ENCODE results near the gene HSDL1. TPM values are rescaled to one million over a fixed set of nuclear protein-coding genes. Genes with fewer than 3 reads are reported as not detected.

The HSDL1 gene
- polyA plus RNA-seq, 4 donors = 7.1 to 18.7 (median 10.4) TPM

DNA sequence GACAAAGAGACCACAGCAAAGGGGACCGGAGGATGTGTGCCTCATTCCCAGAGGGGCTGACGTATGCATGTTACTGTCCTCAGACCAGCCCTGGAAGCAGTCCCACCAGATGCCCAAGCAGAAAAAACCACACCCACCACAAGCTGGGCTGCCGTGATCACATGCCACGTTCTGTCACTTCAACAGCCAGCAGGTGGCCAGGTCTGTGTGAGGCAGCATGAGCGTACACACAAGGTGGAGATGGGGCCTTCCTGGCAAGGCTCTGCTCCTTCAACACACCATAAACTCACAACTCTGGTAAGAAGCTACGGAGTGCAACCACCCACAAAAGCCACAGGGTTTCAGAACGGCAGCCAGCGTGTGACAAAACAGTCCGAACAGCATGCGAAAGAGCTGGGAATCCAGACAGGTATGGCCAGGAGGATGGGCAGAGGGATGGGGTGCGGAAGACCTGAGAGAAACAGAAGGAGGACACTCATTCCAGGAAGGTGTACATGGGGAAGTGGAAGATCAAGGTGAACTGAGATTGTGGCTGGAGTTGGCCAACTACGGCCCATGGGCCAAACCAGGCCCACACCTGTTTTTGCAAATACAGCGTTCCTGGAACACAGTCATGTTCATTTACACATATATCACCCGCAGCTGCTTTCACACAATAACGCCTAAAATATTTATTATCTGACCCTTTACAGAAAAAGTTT lies 56.1 kb downstream of the HSDL1 start:
- WGBS, 3 donors = 59 to 78% (median 71%) methylated on average over 15 of the region's 15 CpGs
- peak overlapping the region in 1 of 3 donors; percentile 37 for H3K27ac ChIP-seq (ENCODE audit: low read depth in 1 of 3, low read length in 2 of 3)
- peaks cover 24 to 61% (median 33%) of the 10 kb centered on the region in 3 donors for H3K36me3 ChIP-seq (ENCODE audit: control insufficient read depth in 3 of 3, insufficient read depth in 2 of 3, low read depth in 1 of 3, low read length in 3 of 3)
- FAIRE-seq (no peak), DNase-seq (peak; percentile 11 to 14)
- no peak overlapping the region for H3K4me3 ChIP-seq (ENCODE audit: low read depth in 1 of 3, low read length in 3 of 3)
- no peaks in the 10 kb centered on the region for H3K4me1 ChIP-seq (ENCODE audit: control insufficient read depth in 3 of 3, insufficient read depth in 2 of 3, low read depth in 1 of 3, low read length in 2 of 3)
- H3K9me3 ChIP-seq (ENCODE audit: control insufficient read depth in 2 of 2, insufficient read depth in 1 of 2, low read depth in 1 of 2, low read length in 1 of 2) = no peaks in the 10 kb centered on the region
- H3K27me3 ChIP-seq (ENCODE audit: control insufficient read depth in 3 of 3, insufficient read depth in 3 of 3, low read length in 3 of 3) = no peaks in the 10 kb centered on the region

DNA sequence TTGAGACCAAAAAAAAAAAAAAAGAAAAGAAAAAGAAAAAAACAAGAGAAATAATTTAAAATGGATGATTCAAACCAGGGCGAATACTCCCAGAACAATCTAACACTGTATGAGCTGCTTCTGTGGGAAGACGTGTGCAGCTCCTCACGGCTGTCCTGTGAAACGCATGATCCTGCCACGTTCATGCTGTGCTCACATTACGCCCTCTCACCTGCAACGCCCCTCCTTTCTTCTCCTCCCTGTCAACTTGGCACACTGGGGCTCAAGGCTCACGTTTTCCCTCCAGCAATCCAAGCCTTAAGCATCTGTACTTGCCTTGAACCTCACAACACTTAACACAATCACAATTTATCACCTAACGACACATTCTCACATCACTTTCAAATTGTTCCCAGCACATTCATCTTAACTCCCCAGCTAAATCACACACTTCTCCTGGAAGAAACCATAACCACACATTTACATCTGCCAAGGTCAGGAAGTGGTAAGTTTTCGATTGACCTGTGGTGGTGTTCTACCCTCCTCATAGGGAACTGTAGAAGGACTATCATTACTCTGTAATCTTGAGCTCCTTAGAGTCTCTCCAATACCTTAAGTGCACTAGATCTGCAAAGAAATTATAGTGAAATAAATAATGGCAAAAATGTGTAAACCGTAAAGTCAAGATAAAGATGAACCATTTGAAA lies 57.4 kb downstream of the HSDL1 start:
- no peak for DNase-seq
- Histone ChIP-seq H3K9me3 (ENCODE audit: control insufficient read depth in 2 of 2, insufficient read depth in 1 of 2, low read depth in 1 of 2, low read length in 1 of 2) (no peaks in the 10 kb centered on the region), H3K36me3 (ENCODE audit: control insufficient read depth in 3 of 3, insufficient read depth in 2 of 3, low read depth in 1 of 3, low read length in 3 of 3) (peaks cover 16 to 55% (median 23%) of the 10 kb centered on the region in 3 donors), H3K4me3 (ENCODE audit: low read depth in 1 of 3, low read length in 3 of 3) (no peak overlapping the region), H3K4me1 (ENCODE audit: control insufficient read depth in 3 of 3, insufficient read depth in 2 of 3, low read depth in 1 of 3, low read length in 2 of 3) (no peaks in the 10 kb centered on the region), H3K27me3 (ENCODE audit: control insufficient read depth in 3 of 3, insufficient read depth in 3 of 3, low read length in 3 of 3) (no peaks in the 10 kb centered on the region), H3K27ac (ENCODE audit: low read depth in 1 of 3, low read length in 2 of 3) (no peak overlapping the region)
- no peak for FAIRE-seq
- 78 to 88% (median 80%) methylated on average over 11 of the region's 11 CpGs for WGBS, 3 donors

DNA sequence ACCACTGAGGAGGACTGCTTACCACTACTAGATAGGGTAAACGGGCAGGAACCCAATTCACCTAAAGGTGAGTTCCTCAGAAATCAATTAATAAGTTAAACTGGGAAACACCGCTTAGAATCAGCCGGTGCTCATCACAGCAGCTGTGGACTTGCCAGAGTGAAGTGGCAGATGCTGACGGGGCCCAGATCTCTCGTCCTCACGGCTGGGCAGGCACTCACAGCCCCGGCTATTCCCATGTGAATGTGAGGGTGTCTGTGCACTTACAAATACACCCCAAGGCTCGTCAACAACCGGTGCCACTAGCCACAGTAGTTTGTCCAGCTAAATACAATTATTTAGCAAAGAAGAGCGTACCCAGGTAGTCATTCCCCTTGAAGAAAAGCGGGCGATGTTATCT lies 58.0 kb downstream of the HSDL1 start:
- Histone ChIP-seq H3K4me1 (ENCODE audit: control insufficient read depth in 3 of 3, insufficient read depth in 2 of 3, low read depth in 1 of 3, low read length in 2 of 3) (no peaks in the 10 kb centered on the region), H3K27ac (ENCODE audit: low read depth in 1 of 3, low read length in 2 of 3) (no peak overlapping the region), H3K27me3 (ENCODE audit: control insufficient read depth in 3 of 3, insufficient read depth in 3 of 3, low read length in 3 of 3) (no peaks in the 10 kb centered on the region), H3K36me3 (ENCODE audit: control insufficient read depth in 3 of 3, insufficient read depth in 2 of 3, low read depth in 1 of 3, low read length in 3 of 3) (peaks cover 16 to 59% (median 21%) of the 10 kb centered on the region in 3 donors), H3K4me3 (ENCODE audit: low read depth in 1 of 3, low read length in 3 of 3) (no peak overlapping the region), H3K9me3 (ENCODE audit: control insufficient read depth in 2 of 2, insufficient read depth in 1 of 2, low read depth in 1 of 2, low read length in 1 of 2) (no peaks in the 10 kb centered on the region)
- 88 to 89% (median 88%) methylated on average over 12 of the region's 12 CpGs for WGBS, 3 donors
- DNase-seq (no peak), FAIRE-seq (no peak)

DNA sequence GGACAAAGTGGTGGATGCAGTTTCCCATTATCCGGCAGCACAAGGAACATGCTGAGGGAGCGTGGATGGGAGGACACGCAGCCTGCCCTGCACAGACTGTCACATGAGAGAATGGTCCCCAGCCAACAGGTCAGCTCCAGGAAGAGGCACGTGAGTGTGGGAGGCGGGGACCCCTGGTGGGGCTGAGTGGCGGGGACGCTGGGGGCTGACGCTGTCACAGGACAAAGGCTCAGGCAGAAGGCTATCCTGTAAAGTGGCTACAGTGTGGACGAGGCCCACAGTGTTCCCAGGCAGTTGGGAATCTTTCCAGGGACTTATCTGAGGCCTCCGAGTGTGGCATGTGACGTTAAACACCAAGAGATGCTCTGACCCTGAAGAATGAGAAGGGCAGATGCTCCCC lies 58.6 kb downstream of the HSDL1 start:
- Histone ChIP-seq H3K4me1 (ENCODE audit: control insufficient read depth in 3 of 3, insufficient read depth in 2 of 3, low read depth in 1 of 3, low read length in 2 of 3) (no peaks in the 10 kb centered on the region), H3K36me3 (ENCODE audit: control insufficient read depth in 3 of 3, insufficient read depth in 2 of 3, low read depth in 1 of 3, low read length in 3 of 3) (peaks cover 13 to 62% (median 21%) of the 10 kb centered on the region in 3 donors), H3K4me3 (ENCODE audit: low read depth in 1 of 3, low read length in 3 of 3) (no peak overlapping the region), H3K27me3 (ENCODE audit: control insufficient read depth in 3 of 3, insufficient read depth in 3 of 3, low read length in 3 of 3) (no peaks in the 10 kb centered on the region), H3K27ac (ENCODE audit: low read depth in 1 of 3, low read length in 2 of 3) (no peak overlapping the region), H3K9me3 (ENCODE audit: control insufficient read depth in 2 of 2, insufficient read depth in 1 of 2, low read depth in 1 of 2, low read length in 1 of 2) (no peaks in the 10 kb centered on the region)
- FAIRE-seq (no peak), DNase-seq (no peak)
- 83 to 92% (median 88%) methylated on average over 11 of the region's 11 CpGs for WGBS, 3 donors

DNA sequence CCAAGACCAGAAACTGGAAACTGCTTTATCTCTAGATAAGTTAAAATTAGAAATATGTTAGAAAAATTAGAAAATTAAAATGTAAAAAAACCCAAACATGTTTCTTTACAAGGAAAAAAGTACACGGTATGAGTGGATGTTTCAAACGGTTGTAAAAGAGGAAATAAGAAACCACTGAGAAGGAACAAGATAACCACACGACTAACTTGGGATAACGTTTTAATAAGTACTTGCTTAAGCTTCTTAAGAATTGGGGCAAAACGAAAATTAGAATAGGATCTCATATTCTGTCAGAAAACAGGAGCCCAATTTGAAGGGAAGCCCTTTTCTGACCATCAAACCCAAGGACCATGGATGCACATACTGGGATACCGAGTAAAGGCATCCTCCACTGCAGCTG lies 59.2 kb downstream of the HSDL1 start:
- H3K36me3 ChIP-seq (ENCODE audit: control insufficient read depth in 3 of 3, insufficient read depth in 2 of 3, low read depth in 1 of 3, low read length in 3 of 3) = peaks cover 18 to 61% (median 23%) of the 10 kb centered on the region in 3 donors
- no peak for FAIRE-seq
- 51 to 66% (median 63%) methylated on average over 6 of the region's 6 CpGs for WGBS, 3 donors

DNA sequence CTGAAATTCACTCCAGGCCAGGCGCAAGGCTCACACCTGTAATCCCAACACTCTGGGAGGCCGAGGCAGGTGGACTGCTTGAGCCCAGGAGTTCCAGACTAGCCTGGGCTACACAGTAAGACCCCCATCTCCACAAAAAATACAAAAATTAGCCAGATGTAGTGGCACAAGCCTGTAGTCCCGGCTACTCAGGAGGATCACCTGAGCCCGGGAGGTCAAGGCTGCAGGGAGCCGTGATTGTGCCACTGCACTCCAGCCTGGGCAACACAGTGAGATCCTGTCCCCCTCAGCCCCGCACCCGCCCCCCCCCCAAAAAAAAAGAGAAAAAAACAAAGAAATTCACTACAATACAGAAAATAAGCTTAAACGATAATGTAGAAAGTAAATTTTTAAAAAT lies 59.7 kb downstream of the HSDL1 start:
- Histone ChIP-seq H3K27ac (ENCODE audit: low read depth in 1 of 3, low read length in 2 of 3) (no peak overlapping the region), H3K27me3 (ENCODE audit: control insufficient read depth in 3 of 3, insufficient read depth in 3 of 3, low read length in 3 of 3) (no peaks in the 10 kb centered on the region), H3K4me1 (ENCODE audit: control insufficient read depth in 3 of 3, insufficient read depth in 2 of 3, low read depth in 1 of 3, low read length in 2 of 3) (no peaks in the 10 kb centered on the region), H3K4me3 (ENCODE audit: low read depth in 1 of 3, low read length in 3 of 3) (no peak overlapping the region), H3K9me3 (ENCODE audit: control insufficient read depth in 2 of 2, insufficient read depth in 1 of 2, low read depth in 1 of 2, low read length in 1 of 2) (no peaks in the 10 kb centered on the region), H3K36me3 (ENCODE audit: control insufficient read depth in 3 of 3, insufficient read depth in 2 of 3, low read depth in 1 of 3, low read length in 3 of 3) (peaks cover 18 to 64% (median 22%) of the 10 kb centered on the region in 3 donors)
- 81 to 84% (median 82%) methylated on average over 8 of the region's 8 CpGs for WGBS, 3 donors
- FAIRE-seq (no peak), DNase-seq (no peak)

More for the DNA sequence above, 59.2 kb downstream of the HSDL1 start:
- no peak for DNase-seq
- Histone ChIP-seq H3K9me3 (ENCODE audit: control insufficient read depth in 2 of 2, insufficient read depth in 1 of 2, low read depth in 1 of 2, low read length in 1 of 2) (no peaks in the 10 kb centered on the region), H3K4me1 (ENCODE audit: control insufficient read depth in 3 of 3, insufficient read depth in 2 of 3, low read depth in 1 of 3, low read length in 2 of 3) (no peaks in the 10 kb centered on the region), H3K27me3 (ENCODE audit: control insufficient read depth in 3 of 3, insufficient read depth in 3 of 3, low read length in 3 of 3) (no peaks in the 10 kb centered on the region), H3K27ac (ENCODE audit: low read depth in 1 of 3, low read length in 2 of 3) (no peak overlapping the region), H3K4me3 (ENCODE audit: low read depth in 1 of 3, low read length in 3 of 3) (no peak overlapping the region)

DNA sequence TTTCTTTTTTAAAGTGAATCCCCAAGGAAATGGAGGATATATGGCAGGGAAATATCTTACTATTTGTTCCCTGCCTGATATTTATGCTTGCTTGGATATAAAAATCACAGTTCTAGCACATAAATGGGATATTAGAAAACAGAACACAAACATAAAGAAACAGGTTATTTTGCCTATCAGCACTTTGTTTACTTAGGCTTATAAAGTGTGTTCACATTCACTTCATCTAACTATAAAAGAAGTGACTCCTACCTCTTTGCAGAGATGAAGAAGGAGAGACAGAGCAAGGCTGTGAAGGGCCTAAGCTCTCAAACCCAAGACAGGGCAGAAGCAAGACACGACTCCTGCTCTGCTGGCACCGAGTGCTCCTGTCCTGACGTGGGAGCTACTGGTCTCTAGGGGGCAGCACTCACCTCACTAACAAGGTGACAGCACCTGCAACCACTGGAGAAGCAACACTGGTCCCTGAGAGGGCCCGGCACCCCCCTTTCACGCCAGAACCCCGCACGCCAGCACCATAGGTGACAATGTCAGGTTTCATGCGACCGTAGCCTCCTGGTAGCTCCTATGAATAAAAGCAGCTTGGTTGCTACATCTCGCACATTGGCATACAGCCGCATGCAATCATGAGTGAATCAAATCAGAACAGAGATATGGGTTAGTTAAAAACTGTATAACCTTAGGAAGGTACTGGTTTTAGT lies 60.3 kb downstream of the HSDL1 start:
- WGBS, 3 donors = 41 to 51% (median 44%) methylated on average over 11 of the region's 11 CpGs
- Histone ChIP-seq H3K36me3 (ENCODE audit: control insufficient read depth in 3 of 3, insufficient read depth in 2 of 3, low read depth in 1 of 3, low read length in 3 of 3) (peaks cover 15 to 65% (median 20%) of the 10 kb centered on the region in 3 donors), H3K27me3 (ENCODE audit: control insufficient read depth in 3 of 3, insufficient read depth in 3 of 3, low read length in 3 of 3) (no peaks in the 10 kb centered on the region), H3K27ac (ENCODE audit: low read depth in 1 of 3, low read length in 2 of 3) (no peak overlapping the region), H3K4me1 (ENCODE audit: control insufficient read depth in 3 of 3, insufficient read depth in 2 of 3, low read depth in 1 of 3, low read length in 2 of 3) (no peaks in the 10 kb centered on the region), H3K4me3 (ENCODE audit: low read depth in 1 of 3, low read length in 3 of 3) (no peak overlapping the region), H3K9me3 (ENCODE audit: control insufficient read depth in 2 of 2, insufficient read depth in 1 of 2, low read depth in 1 of 2, low read length in 1 of 2) (no peaks in the 10 kb centered on the region)
- DNase-seq (peak; percentile 74 to 79), FAIRE-seq (no peak)

DNA sequence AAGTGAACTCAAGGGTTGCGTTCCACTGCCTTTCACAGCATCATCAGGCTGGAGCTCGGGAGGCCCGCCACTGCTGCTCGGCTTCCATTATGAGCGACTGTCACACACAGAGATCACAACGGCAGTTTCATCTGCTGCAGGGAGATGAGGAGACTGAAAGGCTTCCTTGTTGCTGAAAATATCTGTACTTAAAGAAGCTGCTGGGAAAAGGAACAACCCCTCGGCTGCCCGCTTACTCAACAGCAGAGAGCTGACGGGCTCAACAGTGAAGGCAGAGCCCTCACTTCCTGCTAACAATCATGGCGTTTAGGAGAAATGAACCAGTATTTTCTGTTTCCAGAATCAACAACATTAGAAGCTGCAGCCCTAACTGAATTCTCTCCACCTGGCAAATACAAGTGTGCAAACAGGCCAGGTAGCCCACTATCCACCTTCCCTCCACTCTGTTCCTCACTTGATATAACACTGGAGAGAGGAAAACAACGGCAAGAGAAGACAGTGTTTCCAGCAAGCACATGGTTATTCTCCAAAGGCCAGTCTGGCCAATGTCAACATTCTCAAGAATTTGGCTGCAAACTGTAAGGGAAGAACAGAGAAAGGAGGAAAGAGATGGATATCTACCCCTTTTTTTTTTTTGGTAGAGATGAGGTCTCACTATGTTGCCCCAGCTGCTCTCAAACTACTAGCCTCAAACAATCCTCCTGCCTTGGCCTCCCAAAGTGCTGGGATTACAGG lies 62.0 kb downstream of the HSDL1 start:
- no peaks in the 10 kb centered on the region for H3K9me3 ChIP-seq (ENCODE audit: control insufficient read depth in 2 of 2, insufficient read depth in 1 of 2, low read depth in 1 of 2, low read length in 1 of 2)
- FAIRE-seq (no peak), DNase-seq (no peak)
- H3K4me3 ChIP-seq (ENCODE audit: low read depth in 1 of 3, low read length in 3 of 3) = no peak overlapping the region
- no peaks in the 10 kb centered on the region for H3K4me1 ChIP-seq (ENCODE audit: control insufficient read depth in 3 of 3, insufficient read depth in 2 of 3, low read depth in 1 of 3, low read length in 2 of 3)
- 84 to 92% (median 87%) methylated on average over 11 of the region's 11 CpGs for WGBS, 3 donors
- no peaks in the 10 kb centered on the region for H3K27me3 ChIP-seq (ENCODE audit: control insufficient read depth in 3 of 3, insufficient read depth in 3 of 3, low read length in 3 of 3)
- H3K36me3 ChIP-seq (ENCODE audit: control insufficient read depth in 3 of 3, insufficient read depth in 2 of 3, low read depth in 1 of 3, low read length in 3 of 3) = peaks cover 17 to 62% (median 20%) of the 10 kb centered on the region in 3 donors
- no peak overlapping the region for H3K27ac ChIP-seq (ENCODE audit: low read depth in 1 of 3, low read length in 2 of 3)
